SK-N-SH (cell line): Measurements from ENCODE around the gene LTB4R. TPM values are rescaled to one million over a fixed set of nuclear protein-coding genes. Genes with fewer than 3 reads are reported as not detected.

ENCODE experiments used
- CTCF ChIA-PET: fragments of 300-600, 350-600 bp; formaldehyde crosslinking; extraction: SDS; loops from one replicate; lab custom pipeline; 2021; lab: Yijun Ruan, JAX
- POLR2A ChIA-PET: fragments of 350-600 bp; sonication (Branson Sonifier 250); formaldehyde crosslinking; extraction: SDS; loops from one replicate; lab custom pipeline; 2020; ENCODE audit warnings: antibody characterized with exemption, inconsistent platforms; lab: Yijun Ruan, JAX
- DNase-seq: peaks from one replicate; pipeline ENCODE4 v3.0.0; 2012
- H2AFZ ChIP-seq: fragments of 200-600 bp; sonication (generic); 2 replicates; pipeline ENCODE4 v1.8.1; 2016; ENCODE audit warnings: antibody characterized with exemption, mild to moderate bottlenecking, low read depth
- H3F3A ChIP-seq: fragments of 200-600 bp; sonication (generic); replicated peaks from 2 replicates; pipeline ENCODE3; 2016; ENCODE audit warnings: antibody characterized with exemption, mild to moderate bottlenecking; ENCODE audit not compliant: insufficient read depth
- H3K27ac ChIP-seq, 2 experiments: fragments of 200-500 bp in 1 of 2; fragments of 200-600 bp in 1 of 2; sonication (Bioruptor generic) in 1 of 2; sonication (generic), shearing (Covaris generic) in 1 of 2; 2 replicates each; pipeline versions ENCODE4 v1.5.1 to v1.6.1; 2014 to 2016; ENCODE audit warnings: low read depth in 2 of 2, inconsistent platforms in 1 of 2, low read length in 1 of 2, mild to moderate bottlenecking in 1 of 2, mixed read lengths in 1 of 2
- H3K27me3 ChIP-seq: fragments of 200-600 bp; sonication (generic), shearing (Covaris generic); 2 replicates; pipeline ENCODE4 v1.6.1; 2016; ENCODE audit warnings: mixed run types; ENCODE audit not compliant: insufficient read depth
- H3K36me3 ChIP-seq, 2 experiments: fragments of 200-500 bp in 1 of 2; fragments of 200-600 bp in 1 of 2; sonication (Bioruptor generic) in 1 of 2; sonication (generic) in 1 of 2; replicated peaks in 1 of 2; 2 replicates each; pipeline versions ENCODE3 to v1.5.1; 2014 to 2016; ENCODE audit warnings: low read length in 1 of 2, mild to moderate bottlenecking in 1 of 2; ENCODE audit not compliant: insufficient read depth in 2 of 2, control insufficient read depth in 1 of 2
- H3K4me1 ChIP-seq, 2 experiments: fragments of 200-500 bp in 1 of 2; fragments of 200-600 bp in 1 of 2; sonication (Bioruptor generic) in 1 of 2; sonication (generic), shearing (Covaris generic) in 1 of 2; 2 replicates each; pipeline versions ENCODE4 v1.5.1 to v1.6.1; 2014 to 2016; ENCODE audit warnings: low read depth in 1 of 2, low read length in 1 of 2, mixed run types in 1 of 2; ENCODE audit not compliant: insufficient read depth in 2 of 2, control insufficient read depth in 1 of 2
- H3K4me2 ChIP-seq: fragments of 200-600 bp; sonication (generic), shearing (Covaris generic); 2 replicates; pipeline ENCODE4 v1.6.1; 2017; ENCODE audit warnings: mixed run types
- H3K4me3 ChIP-seq, 2 experiments: fragments of 200-500 bp in 1 of 2; fragments of 200-600 bp in 1 of 2; sonication (Bioruptor generic) in 1 of 2; sonication (generic), shearing (Covaris generic) in 1 of 2; 2 replicates each; pipeline versions ENCODE4 v1.5.1 to v1.8.1; 2014 to 2016; ENCODE audit warnings: low read depth in 2 of 2, inconsistent platforms in 1 of 2, low read length in 1 of 2, mild to moderate bottlenecking in 1 of 2, mixed read lengths in 1 of 2, moderate library complexity in 1 of 2
- H3K79me2 ChIP-seq: fragments of 200-600 bp; sonication (generic); 2 replicates; pipeline ENCODE4 v1.8.1; 2017; ENCODE audit warnings: mild to moderate bottlenecking; ENCODE audit not compliant: insufficient read depth
- H3K9ac ChIP-seq: fragments of 200-600 bp; sonication (generic); 2 replicates; pipeline ENCODE4 v1.6.1; 2017; ENCODE audit warnings: mixed run types
- H3K9me2 ChIP-seq: fragments of 200-600 bp; sonication (generic); 2 replicates; pipeline ENCODE4 v1.6.1; 2017; ENCODE audit warnings: mixed run types
- H3K9me3 ChIP-seq: fragments of 200-600 bp; sonication (generic); 2 replicates; pipeline ENCODE4 v1.6.1; 2017; ENCODE audit warnings: mixed run types, mild to moderate bottlenecking, moderate library complexity
- H4K20me1 ChIP-seq: fragments of 200-600 bp; sonication (generic); 2 replicates; pipeline ENCODE4 v1.6.1; 2017; ENCODE audit warnings: mild to moderate bottlenecking, mixed run types; ENCODE audit not compliant: insufficient read depth
- CHD2 ChIP-seq: fragments of 150-350 bp; IDR thresholded peaks from 2 replicates; pipeline ENCODE4 v1.6.1; 2018; ENCODE audit warnings: low read length; ENCODE audit not compliant: partially characterized antibody
- ELF1 ChIP-seq: IDR thresholded peaks from 2 replicates; pipeline ENCODE4 v1.4.0; 2012
- EP300 ChIP-seq, 2 experiments: IDR thresholded peaks; 2 replicates each; pipeline versions ENCODE4 v1.4.0 to v1.6.1; 2012; ENCODE audit warnings: borderline replicate concordance in 1 of 2, low read depth in 1 of 2, low read length in 1 of 2
- EZH2phosphoT487 ChIP-seq: fragments of 200-600 bp; sonication (generic); IDR thresholded peaks from 2 replicates; pipeline ENCODE4 v1.6.1; 2017; ENCODE audit warnings: low read depth, mixed run types, mild to moderate bottlenecking, antibody characterized with exemption, moderate library complexity, borderline replicate concordance
- GABPA ChIP-seq: IDR thresholded peaks from 2 replicates; pipeline ENCODE4 v1.4.0; 2012; ENCODE audit warnings: low read depth, mild to moderate bottlenecking
- GATA2 ChIP-seq: sonication (generic); formaldehyde crosslinking; IDR thresholded peaks from 2 replicates; pipeline ENCODE4 v1.5.0; 2020; ENCODE audit warnings: mild to moderate bottlenecking, missing genetic modification reagents
- MAX ChIP-seq: IDR thresholded peaks from 2 replicates; pipeline ENCODE4 v1.4.0; 2012; ENCODE audit warnings: low read depth
- MEF2A ChIP-seq: IDR thresholded peaks from 2 replicates; pipeline ENCODE4 v1.4.0; 2012; ENCODE audit warnings: low read depth, borderline replicate concordance
- MXI1 ChIP-seq: IDR thresholded peaks from 2 replicates; pipeline ENCODE4 v1.6.1; 2012; ENCODE audit warnings: mild to moderate bottlenecking, low read depth, low read length, improper control_type of control experiment
- RAD21 ChIP-seq: IDR thresholded peaks from 2 replicates; pipeline ENCODE4 v1.6.1; 2012; ENCODE audit warnings: mild to moderate bottlenecking, low read length
- RCOR1 ChIP-seq: fragments of 150-350 bp; IDR thresholded peaks from 2 replicates; pipeline ENCODE4 v1.6.1; 2017; ENCODE audit warnings: antibody characterized with exemption, low read length
- RXRA ChIP-seq: IDR thresholded peaks from 2 replicates; pipeline ENCODE4 v1.4.0; 2012; ENCODE audit warnings: low read depth, mild to moderate bottlenecking, borderline replicate concordance
- SMC3 ChIP-seq: IDR thresholded peaks from 2 replicates; pipeline ENCODE4 v1.6.1; 2012; ENCODE audit warnings: low read depth, low read length, improper control_type of control experiment
- TAF1 ChIP-seq: IDR thresholded peaks from 2 replicates; pipeline ENCODE4 v1.6.1; 2012; ENCODE audit warnings: low read depth, mild to moderate bottlenecking, low read length, moderate library complexity, borderline replicate concordance
- TCF12 ChIP-seq: IDR thresholded peaks from 2 replicates; pipeline ENCODE4 v1.4.0; 2012
- WGBS: methylation state at CpG from one replicate; pipeline ENCODE4 v1.1.6; 2017; ENCODE audit warnings: low lambda C conversion rate; 5-methylcytosine and 5-hydroxymethylcytosine counted together
- polyA plus RNA-seq, 3 experiments: library from polyadenylated mRNA; depleted of rRNA; stranded (reverse); fragments of >200 nt; gene quantifications; 2 replicates each; pipeline ENCODE4 v1.2.3, GENCODE V29; 2012
- TF ChIP-seq, protein P1 (sequence below): fragments of 150-350 bp; IDR thresholded peaks from 2 replicates; pipeline ENCODE4 v1.6.1; 2016; ENCODE audit warnings: mild to moderate bottlenecking, low read depth, low read length
- TF ChIP-seq, protein P2 (sequence below): IDR thresholded peaks from 2 replicates; pipeline ENCODE4 v1.4.0; 2012; ENCODE audit warnings: low read depth, borderline replicate concordance
- TF ChIP-seq, protein P3 (sequence below): IDR thresholded peaks from 2 replicates; pipeline ENCODE4 v1.6.1; 2012; ENCODE audit warnings: mild to moderate bottlenecking, low read depth, low read length, moderate library complexity

The LTB4R gene
- polyA plus RNA-seq, 1 of the 3 experiments (the other 2 are of a cell fraction): 11.9 TPM

GRCh38 chr14:24321212-24321975 is 10.1 kb downstream of the LTB4R start:
- 55% methylated on average over 14 of the region's 14 CpGs for WGBS
- TF ChIP-seq RAD21: no peak
- TF ChIP-seq, protein P1, sequence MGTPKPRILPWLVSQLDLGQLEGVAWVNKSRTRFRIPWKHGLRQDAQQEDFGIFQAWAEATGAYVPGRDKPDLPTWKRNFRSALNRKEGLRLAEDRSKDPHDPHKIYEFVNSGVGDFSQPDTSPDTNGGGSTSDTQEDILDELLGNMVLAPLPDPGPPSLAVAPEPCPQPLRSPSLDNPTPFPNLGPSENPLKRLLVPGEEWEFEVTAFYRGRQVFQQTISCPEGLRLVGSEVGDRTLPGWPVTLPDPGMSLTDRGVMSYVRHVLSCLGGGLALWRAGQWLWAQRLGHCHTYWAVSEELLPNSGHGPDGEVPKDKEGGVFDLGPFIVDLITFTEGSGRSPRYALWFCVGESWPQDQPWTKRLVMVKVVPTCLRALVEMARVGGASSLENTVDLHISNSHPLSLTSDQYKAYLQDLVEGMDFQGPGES: no peak
- TF ChIP-seq CHD2: no peak
- TF ChIP-seq SMC3: no peak
- TF ChIP-seq EP300 (IDR thresholded peaks at IDR 0.05; ENCODE audit: borderline replicate concordance in 1 of 2, low read depth in 1 of 2, low read length in 1 of 2): no peak
- TF ChIP-seq, protein P2, sequence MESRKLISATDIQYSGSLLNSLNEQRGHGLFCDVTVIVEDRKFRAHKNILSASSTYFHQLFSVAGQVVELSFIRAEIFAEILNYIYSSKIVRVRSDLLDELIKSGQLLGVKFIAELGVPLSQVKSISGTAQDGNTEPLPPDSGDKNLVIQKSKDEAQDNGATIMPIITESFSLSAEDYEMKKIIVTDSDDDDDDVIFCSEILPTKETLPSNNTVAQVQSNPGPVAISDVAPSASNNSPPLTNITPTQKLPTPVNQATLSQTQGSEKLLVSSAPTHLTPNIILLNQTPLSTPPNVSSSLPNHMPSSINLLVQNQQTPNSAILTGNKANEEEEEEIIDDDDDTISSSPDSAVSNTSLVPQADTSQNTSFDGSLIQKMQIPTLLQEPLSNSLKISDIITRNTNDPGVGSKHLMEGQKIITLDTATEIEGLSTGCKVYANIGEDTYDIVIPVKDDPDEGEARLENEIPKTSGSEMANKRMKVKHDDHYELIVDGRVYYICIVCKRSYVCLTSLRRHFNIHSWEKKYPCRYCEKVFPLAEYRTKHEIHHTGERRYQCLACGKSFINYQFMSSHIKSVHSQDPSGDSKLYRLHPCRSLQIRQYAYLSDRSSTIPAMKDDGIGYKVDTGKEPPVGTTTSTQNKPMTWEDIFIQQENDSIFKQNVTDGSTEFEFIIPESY: no peak
- TF ChIP-seq ELF1: no peak
- no peak for TF ChIP-seq TAF1
- TF ChIP-seq RCOR1: no peak
- TF ChIP-seq TCF12: no peak
- TF ChIP-seq MAX: no peak
- no peak for TF ChIP-seq MXI1
- TF ChIP-seq GATA2: no peak
- TF ChIP-seq EZH2phosphoT487: no peak
- TF ChIP-seq, protein P3, sequence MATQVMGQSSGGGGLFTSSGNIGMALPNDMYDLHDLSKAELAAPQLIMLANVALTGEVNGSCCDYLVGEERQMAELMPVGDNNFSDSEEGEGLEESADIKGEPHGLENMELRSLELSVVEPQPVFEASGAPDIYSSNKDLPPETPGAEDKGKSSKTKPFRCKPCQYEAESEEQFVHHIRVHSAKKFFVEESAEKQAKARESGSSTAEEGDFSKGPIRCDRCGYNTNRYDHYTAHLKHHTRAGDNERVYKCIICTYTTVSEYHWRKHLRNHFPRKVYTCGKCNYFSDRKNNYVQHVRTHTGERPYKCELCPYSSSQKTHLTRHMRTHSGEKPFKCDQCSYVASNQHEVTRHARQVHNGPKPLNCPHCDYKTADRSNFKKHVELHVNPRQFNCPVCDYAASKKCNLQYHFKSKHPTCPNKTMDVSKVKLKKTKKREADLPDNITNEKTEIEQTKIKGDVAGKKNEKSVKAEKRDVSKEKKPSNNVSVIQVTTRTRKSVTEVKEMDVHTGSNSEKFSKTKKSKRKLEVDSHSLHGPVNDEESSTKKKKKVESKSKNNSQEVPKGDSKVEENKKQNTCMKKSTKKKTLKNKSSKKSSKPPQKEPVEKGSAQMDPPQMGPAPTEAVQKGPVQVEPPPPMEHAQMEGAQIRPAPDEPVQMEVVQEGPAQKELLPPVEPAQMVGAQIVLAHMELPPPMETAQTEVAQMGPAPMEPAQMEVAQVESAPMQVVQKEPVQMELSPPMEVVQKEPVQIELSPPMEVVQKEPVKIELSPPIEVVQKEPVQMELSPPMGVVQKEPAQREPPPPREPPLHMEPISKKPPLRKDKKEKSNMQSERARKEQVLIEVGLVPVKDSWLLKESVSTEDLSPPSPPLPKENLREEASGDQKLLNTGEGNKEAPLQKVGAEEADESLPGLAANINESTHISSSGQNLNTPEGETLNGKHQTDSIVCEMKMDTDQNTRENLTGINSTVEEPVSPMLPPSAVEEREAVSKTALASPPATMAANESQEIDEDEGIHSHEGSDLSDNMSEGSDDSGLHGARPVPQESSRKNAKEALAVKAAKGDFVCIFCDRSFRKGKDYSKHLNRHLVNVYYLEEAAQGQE: no peak
- no peak for TF ChIP-seq MEF2A
- TF ChIP-seq RXRA: no peak
- no peak for TF ChIP-seq GABPA
- POLR2A ChIA-PET: no interaction called here
- no peaks in the 10 kb centered on the region for H4K20me1 ChIP-seq
- H3K27ac ChIP-seq: no peak overlapping the region
- peaks cover 12% of the 10 kb centered on the region; the same call in 1 of the 2 replicates for H3K27me3 ChIP-seq
- no peaks in the 10 kb centered on the region for H3K36me3 ChIP-seq
- no peak overlapping the region for H3K9ac ChIP-seq
- H3K4me3 ChIP-seq: no peak overlapping the region
- no peak overlapping the region for H3K4me2 ChIP-seq
- no peaks in the 10 kb centered on the region for H3K9me3 ChIP-seq
- peaks cover 10% of the 10 kb centered on the region for H3F3A ChIP-seq
- CTCF ChIA-PET: interaction anchor here (1.1 to 14.6 kb wide), 6 partner anchors 12 to 115 kb away, joined by 3 to 115 read pairs (median 28); partner anchors contain the start of genes ADCY4, CIDEB, KHNYN and LTB4R
- peaks cover 0 to 8% of the 10 kb centered on the region in 2 experiments; a peak in 1 of 4 replicates for H3K4me1 ChIP-seq
- no peak overlapping the region for H2AFZ ChIP-seq
- H3K79me2 ChIP-seq: no peaks in the 10 kb centered on the region
- no peaks in the 10 kb centered on the region for H3K9me2 ChIP-seq
- no peak for DNase-seq
